Transverse colon (tissue), 4 donors: ENCODE measurements around the gene ACTG1. TPM values are rescaled to one million over a fixed set of nuclear protein-coding genes. Genes with fewer than 3 reads are reported as not detected.
"Not testable (repeated sequence)": the region's sequence is repeated elsewhere in the genome, so short reads cannot be mapped to it uniquely, and the experiment has no call there.

Experiments used
- DNase-seq: peaks from one replicate; pipeline ENCODE4 v3.0.0-alpha.2; 2019
- H3K27ac ChIP-seq, 4 donors: fragments of 200-600 bp; sonication (generic); 2 replicates each; pipeline ENCODE4 v1.5.1; 2016 to 2018; ENCODE audit warnings: inconsistent platforms in 4 of 4
- H3K27me3 ChIP-seq: fragments of 200-600 bp; sonication (generic); 2 replicates; pipeline ENCODE4 v1.5.1; 2017; ENCODE audit warnings: inconsistent platforms
- H3K36me3 ChIP-seq, 4 donors: fragments of 200-600 bp; sonication (generic); 2 replicates each; pipeline ENCODE4 v1.5.1; 2017 to 2019; ENCODE audit warnings: inconsistent platforms in 4 of 4
- H3K4me1 ChIP-seq, 4 donors: fragments of 200-600 bp; sonication (generic); 2 replicates each; pipeline ENCODE4 v1.5.1; 2017 to 2020; ENCODE audit warnings: inconsistent platforms in 4 of 4
- H3K4me3 ChIP-seq, 4 donors: fragments of 200-600 bp; sonication (generic); 1 replicate in 1 of 4; 2 replicates in 3 of 4; pipeline versions ENCODE4 v1.5.1 to v1.6.1; 2017 to 2019; ENCODE audit warnings: inconsistent platforms in 4 of 4
- H3K9me3 ChIP-seq, 2 donors: fragments of 200-600 bp; sonication (generic); 2 replicates each; pipeline ENCODE4 v1.5.1; 2017 to 2019; ENCODE audit warnings: inconsistent platforms in 2 of 2
- EP300 ChIP-seq: sonication (generic); formaldehyde crosslinking; IDR thresholded peaks from one replicate; pipeline ENCODE4 v1.6.1; 2017; ENCODE audit warnings: antibody characterized with exemption, low read depth
- POLR2A ChIP-seq: fragments of 450-650 bp; IDR thresholded peaks from one replicate; pipeline ENCODE4 v1.6.1; 2016; ENCODE audit warnings: antibody characterized with exemption, mild to moderate bottlenecking, moderate library complexity
- POLR2AphosphoS5 ChIP-seq, 3 donors: sonication (generic); formaldehyde crosslinking; IDR thresholded peaks; one replicate each; pipeline ENCODE4 v1.6.1; 2016; ENCODE audit warnings: antibody characterized with exemption in 3 of 3
- WGBS, 2 donors: methylation state at CpG; one replicate each; pipeline ENCODE4 v1.1.5; 2018; ENCODE audit warnings: low coverage in 1 of 2; 5-methylcytosine and 5-hydroxymethylcytosine counted together
- in situ Hi-C, 4 donors: fragments of 200-750 bp; cut with MboI; loops; one replicate each; pipeline versions ENCODE4 v1.15.0 to v1.15.1; 2017; ENCODE audit warnings: low sequenced_read_pairs in 3 of 4, low pct_ligation_motif_present in 1 of 4, low pct_unique_long_range_greater_than_20kb in 1 of 4
- intact Hi-C: fragments of 100-400 bp; cut with DNase I; formaldehyde crosslinking; loops from one replicate; pipeline ENCODE4 v1.15.1; 2023; ENCODE audit warnings: low total_unique reads
- total RNA-seq, 4 donors: library from RNA; depleted of rRNA; stranded (reverse); fragments of >200 nt; gene quantifications; one replicate each; pipeline ENCODE4 v1.1.0, GENCODE V29; 2016
- TF ChIP-seq, protein P1 (sequence below), 5 experiments: fragments of 200-600 bp in 3 of 5; fragments of 450-650 bp in 2 of 5; sonication (generic) in 3 of 5; IDR thresholded peaks; 1 replicate in 2 of 5; 2 replicates in 3 of 5; pipeline ENCODE4 v1.5.1; 2016 to 2017; ENCODE audit warnings: antibody characterized with exemption in 5 of 5, inconsistent platforms in 3 of 5, mild to moderate bottlenecking in 2 of 5, moderate library complexity in 1 of 5

The ACTG1 gene
- total RNA-seq, 4 donors from 2014 or later: 2,099 to 4,882 (median 4,009) TPM

- in situ Hi-C loops: no loop called here
- intact Hi-C loops: loop anchor here (5.0 to 10.0 kb wide), 2 partner anchors 278 to 1080 kb away; no protein-coding TSS in a partner anchor
- Histone ChIP-seq H3K27ac (no peak overlapping the region), H3K4me1 (peaks cover 7 to 22% (median 17%) of the 10 kb centered on the region in 4 donors), H3K27me3 (peaks cover 47% of the 10 kb centered on the region), H3K9me3 (no peaks in the 10 kb centered on the region), H3K4me3 (no peak overlapping the region), H3K36me3 (no peaks in the 10 kb centered on the region)
- DNase-seq: no peak
- TF ChIP-seq EP300 (no peak), POLR2AphosphoS5 (IDR thresholded peaks at IDR 0.05) (no peak), POLR2A (no peak)
- TF ChIP-seq, protein P1, sequence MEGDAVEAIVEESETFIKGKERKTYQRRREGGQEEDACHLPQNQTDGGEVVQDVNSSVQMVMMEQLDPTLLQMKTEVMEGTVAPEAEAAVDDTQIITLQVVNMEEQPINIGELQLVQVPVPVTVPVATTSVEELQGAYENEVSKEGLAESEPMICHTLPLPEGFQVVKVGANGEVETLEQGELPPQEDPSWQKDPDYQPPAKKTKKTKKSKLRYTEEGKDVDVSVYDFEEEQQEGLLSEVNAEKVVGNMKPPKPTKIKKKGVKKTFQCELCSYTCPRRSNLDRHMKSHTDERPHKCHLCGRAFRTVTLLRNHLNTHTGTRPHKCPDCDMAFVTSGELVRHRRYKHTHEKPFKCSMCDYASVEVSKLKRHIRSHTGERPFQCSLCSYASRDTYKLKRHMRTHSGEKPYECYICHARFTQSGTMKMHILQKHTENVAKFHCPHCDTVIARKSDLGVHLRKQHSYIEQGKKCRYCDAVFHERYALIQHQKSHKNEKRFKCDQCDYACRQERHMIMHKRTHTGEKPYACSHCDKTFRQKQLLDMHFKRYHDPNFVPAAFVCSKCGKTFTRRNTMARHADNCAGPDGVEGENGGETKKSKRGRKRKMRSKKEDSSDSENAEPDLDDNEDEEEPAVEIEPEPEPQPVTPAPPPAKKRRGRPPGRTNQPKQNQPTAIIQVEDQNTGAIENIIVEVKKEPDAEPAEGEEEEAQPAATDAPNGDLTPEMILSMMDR (IDR thresholded peaks at IDR 0.05): no peak
- 74 to 96% methylated on average over 2 to 8 of the region's 11 CpGs for WGBS, 2 donors
Observed at GRCh38 chr17:81532490-81533287, 20.1 kb upstream of the ACTG1 start.

DNA sequence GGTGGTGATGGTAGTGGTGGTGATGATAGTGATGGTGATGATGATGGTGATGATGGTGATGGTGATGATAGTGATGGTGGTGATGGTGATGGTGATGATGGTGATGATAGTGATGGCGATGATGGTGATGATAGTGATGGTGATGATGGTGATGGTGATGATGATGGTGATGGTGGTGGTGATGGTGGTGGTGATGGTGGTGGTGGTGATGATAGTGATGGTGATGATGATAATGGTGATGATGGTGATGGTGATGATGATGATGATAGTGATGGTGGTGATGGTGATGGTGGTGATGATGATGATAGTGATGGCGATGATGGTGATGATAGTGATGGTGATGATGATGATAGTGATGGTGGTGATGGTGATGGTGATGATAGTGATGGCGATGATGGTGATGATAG, 19.4 kb upstream of the ACTG1 start:
- H3K9me3 ChIP-seq, H3K27ac ChIP-seq, DNase-seq, H3K4me3 ChIP-seq, in situ Hi-C loops, H3K36me3 ChIP-seq: not testable (repeated sequence)
- H3K4me1 ChIP-seq: peaks cover 2 to 19% (median 12%) of the 10 kb centered on the region in 4 donors
- 75 to 94% methylated on average over 2 to 3 of the region's 3 CpGs for WGBS, 2 donors
- H3K27me3 ChIP-seq: peaks cover 47% of the 10 kb centered on the region
- intact Hi-C loops: loop anchor here (5.0 to 10.0 kb wide), 2 partner anchors 277 to 1080 kb away; no protein-coding TSS in a partner anchor

- in situ Hi-C loops, H3K9me3 ChIP-seq, H3K36me3 ChIP-seq, H3K4me3 ChIP-seq, H3K27ac ChIP-seq, DNase-seq: not testable (repeated sequence)
- 78 to 83% methylated on average over 6 of the region's 6 CpGs for WGBS, 2 donors
- peaks cover 47% of the 10 kb centered on the region for H3K27me3 ChIP-seq
- intact Hi-C loops: loop anchor here (5.0 to 10.0 kb wide), 2 partner anchors 276 to 1081 kb away; no protein-coding TSS in a partner anchor
- peaks cover 0 to 14% (median 6%) of the 10 kb centered on the region in 4 donors for H3K4me1 ChIP-seq
Observed at GRCh38 chr17:81531013-81531412, 18.4 kb upstream of the ACTG1 start.

- Histone ChIP-seq H3K36me3 (no peaks in the 10 kb centered on the region), H3K4me1 (peaks cover 0 to 14% (median 6%) of the 10 kb centered on the region in 4 donors), H3K27me3 (peaks cover 59% of the 10 kb centered on the region), H3K9me3 (no peaks in the 10 kb centered on the region), H3K27ac (no peak overlapping the region), H3K4me3 (no peak overlapping the region)
- intact Hi-C loops: no loop called here
- no peak for TF ChIP-seq POLR2AphosphoS5 (IDR thresholded peaks at IDR 0.05)
- TF ChIP-seq EP300: no peak
- TF ChIP-seq, protein P1 (IDR thresholded peaks at IDR 0.05): no peak
- no peak for TF ChIP-seq POLR2A
- in situ Hi-C loops: no loop called here
- WGBS, 2 donors: 50% methylated on average over 6 of the region's 6 CpGs; no CpG with 5 or more reads in 1 of the 2 donors
- DNase-seq: no peak
Observed at GRCh38 chr17:81529437-81529803, 16.8 kb upstream of the ACTG1 start.

- Histone ChIP-seq H3K27ac (no peak overlapping the region), H3K9me3 (no peaks in the 10 kb centered on the region), H3K4me1 (peaks cover 0 to 14% (median 6%) of the 10 kb centered on the region in 4 donors), H3K27me3 (peaks cover 65% of the 10 kb centered on the region), H3K36me3 (no peaks in the 10 kb centered on the region), H3K4me3 (no peak overlapping the region)
- in situ Hi-C loops (no loop called here), intact Hi-C loops (no loop called here)
- TF ChIP-seq POLR2A: no peak
- TF ChIP-seq EP300: no peak
- TF ChIP-seq, protein P1 (IDR thresholded peaks at IDR 0.05): no peak
- no peak for TF ChIP-seq POLR2AphosphoS5 (IDR thresholded peaks at IDR 0.05)
- WGBS, 2 donors: 67% methylated on average over 56 of the region's 62 CpGs; no CpG with 5 or more reads in 1 of the 2 donors
- DNase-seq: no peak
Observed at GRCh38 chr17:81528651-81529436, 16.2 kb upstream of the ACTG1 start.
